GM06990 (cell line): ENCODE data around the gene FAM83E.

Experiments used
- DNase-seq: peaks from one replicate; pipeline ENCODE4 v3.0.0-alpha.2; 2011; ENCODE audit not compliant: insufficient read length; ENCODE audit errors: extremely low read depth
- H3K27me3 ChIP-seq: replicated peaks from 2 replicates; pipeline ENCODE4 v1.6.0; 2011; ENCODE audit warnings: low read length; ENCODE audit not compliant: control insufficient read depth, insufficient read depth
- H3K36me3 ChIP-seq: 2 replicates; pipeline ENCODE4 v1.5.1; 2011; ENCODE audit warnings: low read length; ENCODE audit not compliant: control insufficient read depth, insufficient read depth
- H3K4me3 ChIP-seq: replicated peaks from 2 replicates; pipeline ENCODE4 v1.5.1; 2011; ENCODE audit warnings: low read depth, mild to moderate bottlenecking, control low read depth, low read length
- CTCF ChIP-seq: IDR thresholded peaks from 2 replicates; pipeline ENCODE4 v1.5.1; 2011; ENCODE audit warnings: low read length, control low read depth, mild to moderate bottlenecking, inconsistent platforms; ENCODE audit not compliant: insufficient read depth, poor library complexity, severe bottlenecking

Gene FAM83E

GRCh38 chr19:48638831-48639381 is 24.0 kb upstream of the FAM83E start:
- peak overlapping the region; percentile 66 for H3K4me3 ChIP-seq
- no peaks in the 10 kb centered on the region for H3K27me3 ChIP-seq
- no peak for DNase-seq
- no peaks in the 10 kb centered on the region for H3K36me3 ChIP-seq
- no peak for TF ChIP-seq CTCF

- TF ChIP-seq CTCF = peak; percentile 34
- Histone ChIP-seq H3K27me3 (no peaks in the 10 kb centered on the region), H3K36me3 (no peaks in the 10 kb centered on the region), H3K4me3 (peak overlapping the region; percentile 66)
- peak; percentile 90 for DNase-seq
These were observed 23.3 kb upstream of the FAM83E start for GRCh38 chr19:48637948-48638830.

- DNase-seq = peak; percentile 99
- Histone ChIP-seq H3K27me3 (no peaks in the 10 kb centered on the region), H3K36me3 (no peaks in the 10 kb centered on the region), H3K4me3 (peak overlapping the region; percentile 66)
- TF ChIP-seq CTCF = no peak
These were observed 22.6 kb upstream of the FAM83E start for GRCh38 chr19:48637449-48637947.

GRCh38 chr19:48636859-48637448 is 22.1 kb upstream of the FAM83E start, which contains the start of gene DBP:
Gene DBP, minus strand, starts transcription at chr19:48637379. Its CDS starts 385 bp downstream, at chr19:48636994.
- Histone ChIP-seq H3K27me3 (no peaks in the 10 kb centered on the region), H3K36me3 (no peaks in the 10 kb centered on the region), H3K4me3 (peak within 1 kb of the TSS; percentile 66)
- DNase-seq = no peak
- TF ChIP-seq CTCF = peak; percentile 24

- TF ChIP-seq CTCF = no peak
- H3K27me3 ChIP-seq = no peaks in the 10 kb centered on the region
- no peaks in the 10 kb centered on the region for H3K36me3 ChIP-seq
- peak overlapping the region; percentile 66 for H3K4me3 ChIP-seq
- DNase-seq = no peak
These were observed 21.3 kb upstream of the FAM83E start for GRCh38 chr19:48635966-48636858.
